ENCODE results near the gene GNRH2.
A peak's percentile ranks its signal among the peaks of the same experiment; 100 is the strongest.
"Not testable (repeated sequence)": the region's sequence is repeated elsewhere in the genome, so short reads cannot be mapped to it uniquely, and the experiment has no call there.

Gene GNRH2

GRCh38 chr20:3042625-3043024, 797 bp upstream of the GNRH2 start:
- Histone ChIP-seq H3K9me3 (ENCODE audit: control insufficient read depth, insufficient read depth, low read depth, low read length) (no peaks in the 10 kb centered on the region), H3K4me3 (ENCODE audit: low read depth, low read length) (no peak overlapping the region), H3K9ac (ENCODE audit: low read length) (no peak overlapping the region), H3K4me1 (ENCODE audit: control insufficient read depth, insufficient read depth, low read length) (peaks cover 21% of the 10 kb centered on the region), H3K36me3 (ENCODE audit: control insufficient read depth, insufficient read depth, low read length) (peaks cover 37% of the 10 kb centered on the region), H3K27me3 (ENCODE audit: control insufficient read depth, insufficient read depth, low read length) (no peaks in the 10 kb centered on the region), H3K27ac (ENCODE audit: low read depth, low read length) (no peak overlapping the region)

- peaks cover 21% of the 10 kb centered on the region for H3K4me1 ChIP-seq (ENCODE audit: control insufficient read depth, insufficient read depth, low read length)
- H3K36me3 ChIP-seq (ENCODE audit: control insufficient read depth, insufficient read depth, low read length): peaks cover 35% of the 10 kb centered on the region
- no peak overlapping the region for H3K27ac ChIP-seq (ENCODE audit: low read depth, low read length)
- H3K9ac ChIP-seq (ENCODE audit: low read length): no peak overlapping the region
- H3K27me3 ChIP-seq (ENCODE audit: control insufficient read depth, insufficient read depth, low read length): no peaks in the 10 kb centered on the region
- H3K9me3 ChIP-seq (ENCODE audit: control insufficient read depth, insufficient read depth, low read depth, low read length): no peaks in the 10 kb centered on the region
- H3K4me3 ChIP-seq (ENCODE audit: low read depth, low read length): peak overlapping the region; percentile 98
Measured at GRCh38 chr20:3044336-3044965, 1.0 kb downstream of the GNRH2 start.

GRCh38 chr20:3045042-3045815, 1.8 kb downstream of the GNRH2 start:
- Histone ChIP-seq H3K27me3 (ENCODE audit: control insufficient read depth, insufficient read depth, low read length) (no peaks in the 10 kb centered on the region), H3K9me3 (ENCODE audit: control insufficient read depth, insufficient read depth, low read depth, low read length) (no peaks in the 10 kb centered on the region), H3K9ac (ENCODE audit: low read length) (peak overlapping the region; percentile 94), H3K4me1 (ENCODE audit: control insufficient read depth, insufficient read depth, low read length) (peaks cover 21% of the 10 kb centered on the region), H3K4me3 (ENCODE audit: low read depth, low read length) (peak overlapping the region; percentile 98), H3K27ac (ENCODE audit: low read depth, low read length) (peak overlapping the region; percentile 81; the same call in 1 of the 2 replicates), H3K36me3 (ENCODE audit: control insufficient read depth, insufficient read depth, low read length) (peaks cover 34% of the 10 kb centered on the region)

GRCh38 chr20:3045816-3046676, 2.6 kb downstream of the GNRH2 start, which contains the start of gene MRPS26:
Gene MRPS26, plus strand, starts transcription at chr20:3046052. Its CDS starts 17 bp downstream, at chr20:3046069.
- peak within 1 kb of the TSS; percentile 98 for H3K4me3 ChIP-seq (ENCODE audit: low read depth, low read length)

GRCh38 chr20:3046677-3047462, 3.4 kb downstream of the GNRH2 start:
- Histone ChIP-seq H3K4me1 (ENCODE audit: control insufficient read depth, insufficient read depth, low read length) (peaks cover 16% of the 10 kb centered on the region), H3K9ac (ENCODE audit: low read length) (peak overlapping the region; percentile 94), H3K9me3 (ENCODE audit: control insufficient read depth, insufficient read depth, low read depth, low read length) (no peaks in the 10 kb centered on the region), H3K27me3 (ENCODE audit: control insufficient read depth, insufficient read depth, low read length) (no peaks in the 10 kb centered on the region), H3K4me3 (ENCODE audit: low read depth, low read length) (peak overlapping the region; percentile 98), H3K27ac (ENCODE audit: low read depth, low read length) (0 out of 2 replicates have a peak overlapping the region, but pooled peaks have one; percentile 89), H3K36me3 (ENCODE audit: control insufficient read depth, insufficient read depth, low read length) (peaks cover 27% of the 10 kb centered on the region)

More at GRCh38 chr20:3045816-3046676, 2.6 kb downstream of the GNRH2 start, which contains the start of gene MRPS26:
- Histone ChIP-seq H3K4me1 (ENCODE audit: control insufficient read depth, insufficient read depth, low read length) (peaks cover 21% of the 10 kb centered on the region), H3K9ac (ENCODE audit: low read length) (peak within 1 kb of the TSS; percentile 94), H3K9me3 (ENCODE audit: control insufficient read depth, insufficient read depth, low read depth, low read length) (no peaks in the 10 kb centered on the region), H3K27me3 (ENCODE audit: control insufficient read depth, insufficient read depth, low read length) (no peaks in the 10 kb centered on the region), H3K36me3 (ENCODE audit: control insufficient read depth, insufficient read depth, low read length) (peaks cover 27% of the 10 kb centered on the region), H3K27ac (ENCODE audit: low read depth, low read length) (peak within 1 kb of the TSS; percentile 89)

- H3K9ac ChIP-seq (ENCODE audit: low read length): no peak overlapping the region
- peaks cover 27% of the 10 kb centered on the region for H3K36me3 ChIP-seq (ENCODE audit: control insufficient read depth, insufficient read depth, low read length)
- no peak overlapping the region for H3K27ac ChIP-seq (ENCODE audit: low read depth, low read length)
- peaks cover 7% of the 10 kb centered on the region for H3K4me1 ChIP-seq (ENCODE audit: control insufficient read depth, insufficient read depth, low read length)
- no peak overlapping the region for H3K4me3 ChIP-seq (ENCODE audit: low read depth, low read length)
- H3K9me3 ChIP-seq (ENCODE audit: control insufficient read depth, insufficient read depth, low read depth, low read length): no peaks in the 10 kb centered on the region
- H3K27me3 ChIP-seq (ENCODE audit: control insufficient read depth, insufficient read depth, low read length): no peaks in the 10 kb centered on the region
Measured at GRCh38 chr20:3047486-3048419, 4.3 kb downstream of the GNRH2 start.

- H3K9ac ChIP-seq (ENCODE audit: low read length): no peak overlapping the region
- H3K9me3 ChIP-seq (ENCODE audit: control insufficient read depth, insufficient read depth, low read depth, low read length): no peaks in the 10 kb centered on the region
- H3K27me3 ChIP-seq (ENCODE audit: control insufficient read depth, insufficient read depth, low read length): no peaks in the 10 kb centered on the region
- H3K4me3 ChIP-seq (ENCODE audit: low read depth, low read length): no peak overlapping the region
- peaks cover 27% of the 10 kb centered on the region for H3K36me3 ChIP-seq (ENCODE audit: control insufficient read depth, insufficient read depth, low read length)
- H3K27ac ChIP-seq (ENCODE audit: low read depth, low read length): no peak overlapping the region
- H3K4me1 ChIP-seq (ENCODE audit: control insufficient read depth, insufficient read depth, low read length): no peaks in the 10 kb centered on the region
Measured at GRCh38 chr20:3051385-3052019, 8.1 kb downstream of the GNRH2 start.

GRCh38 chr20:3059489-3059888, 16.1 kb downstream of the GNRH2 start:
- H3K9ac ChIP-seq (ENCODE audit: low read length): no peak overlapping the region
- no peaks in the 10 kb centered on the region for H3K4me1 ChIP-seq (ENCODE audit: control insufficient read depth, insufficient read depth, low read length)
- H3K9me3 ChIP-seq (ENCODE audit: control insufficient read depth, insufficient read depth, low read depth, low read length): no peaks in the 10 kb centered on the region
- no peaks in the 10 kb centered on the region for H3K36me3 ChIP-seq (ENCODE audit: control insufficient read depth, insufficient read depth, low read length)
- no peak overlapping the region for H3K4me3 ChIP-seq (ENCODE audit: low read depth, low read length)
- H3K27ac ChIP-seq (ENCODE audit: low read depth, low read length): no peak overlapping the region
- no peaks in the 10 kb centered on the region for H3K27me3 ChIP-seq (ENCODE audit: control insufficient read depth, insufficient read depth, low read length)

GRCh38 chr20:3064119-3064518, 20.7 kb downstream of the GNRH2 start:
- H3K27ac ChIP-seq (ENCODE audit: low read depth, low read length); H3K9ac ChIP-seq (ENCODE audit: low read length); H3K4me1 ChIP-seq (ENCODE audit: control insufficient read depth, insufficient read depth, low read length); H3K36me3 ChIP-seq (ENCODE audit: control insufficient read depth, insufficient read depth, low read length); H3K4me3 ChIP-seq (ENCODE audit: low read depth, low read length); H3K9me3 ChIP-seq (ENCODE audit: control insufficient read depth, insufficient read depth, low read depth, low read length); H3K27me3 ChIP-seq (ENCODE audit: control insufficient read depth, insufficient read depth, low read length): not testable (repeated sequence)

Data from HUES6 (cell line).